ENCODE data around the gene L3MBTL2.

Gene L3MBTL2

DNA sequence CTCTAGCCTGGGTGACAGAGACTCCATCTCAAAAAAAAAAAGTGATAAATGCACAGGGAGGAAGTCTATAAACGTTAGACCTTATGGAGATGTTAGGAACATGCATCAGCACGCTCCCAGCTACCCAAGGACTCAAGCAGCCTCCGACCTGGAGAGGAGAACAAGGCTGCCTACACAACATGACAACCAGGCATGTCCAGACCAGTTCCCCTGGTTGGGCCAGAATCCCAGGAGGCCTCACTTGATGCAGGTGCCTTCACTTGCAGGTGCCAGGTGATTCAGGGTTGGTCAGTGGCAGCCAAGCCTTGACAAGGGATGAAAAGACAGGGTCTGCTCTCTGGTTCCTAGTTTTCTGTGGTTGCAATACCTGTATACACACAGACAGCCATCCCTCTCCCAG is 75.0 kb downstream of the L3MBTL2 start:
- no peak for DNase-seq

DNA sequence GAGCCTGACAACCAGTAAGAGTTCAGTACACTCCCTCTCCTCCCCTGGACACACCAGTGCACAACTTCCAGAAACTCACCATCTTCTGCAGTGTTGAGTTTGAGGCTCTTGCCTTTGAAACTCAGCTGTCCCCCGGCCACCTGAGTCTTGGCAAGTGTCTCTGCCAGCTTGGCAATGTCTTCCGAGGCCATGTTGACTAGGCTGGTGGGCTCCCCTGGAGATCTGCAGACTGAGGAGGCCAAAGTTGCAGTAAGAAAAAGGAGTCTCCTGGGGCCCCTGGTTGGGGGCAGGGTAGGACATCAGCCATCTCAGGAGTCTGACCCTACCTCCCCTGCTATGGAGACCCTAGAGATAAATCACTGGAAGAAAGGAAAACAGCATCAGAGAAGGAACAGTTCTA is 75.7 kb downstream of the L3MBTL2 start:
- DNase-seq: no peak

Measured in activated CD4-positive, alpha-beta T cell treated with anti-CD3 and anti-CD28 coated beads, Interleukin-10, Interleukin-2, amounts not matched to agents 100 ng/mL and 50 ng/mL, durations not matched to agents 16 hours and 8 hours (primary cell).